NCI-H187 treated with DMSO at 0.1 percent for 48 hours (cell line): ENCODE measurements around the gene ESPN.
A peak's percentile ranks its signal among the peaks of the same experiment; 100 is the strongest.
"Not testable (repeated sequence)": the region's sequence is repeated elsewhere in the genome, so short reads cannot be mapped to it uniquely, and the experiment has no call there.

Source experiments
- DNase-seq: peaks from one replicate; lab custom pipeline; 2025; lab: John Stamatoyannopoulos, UW

ESPN gene

DNA sequence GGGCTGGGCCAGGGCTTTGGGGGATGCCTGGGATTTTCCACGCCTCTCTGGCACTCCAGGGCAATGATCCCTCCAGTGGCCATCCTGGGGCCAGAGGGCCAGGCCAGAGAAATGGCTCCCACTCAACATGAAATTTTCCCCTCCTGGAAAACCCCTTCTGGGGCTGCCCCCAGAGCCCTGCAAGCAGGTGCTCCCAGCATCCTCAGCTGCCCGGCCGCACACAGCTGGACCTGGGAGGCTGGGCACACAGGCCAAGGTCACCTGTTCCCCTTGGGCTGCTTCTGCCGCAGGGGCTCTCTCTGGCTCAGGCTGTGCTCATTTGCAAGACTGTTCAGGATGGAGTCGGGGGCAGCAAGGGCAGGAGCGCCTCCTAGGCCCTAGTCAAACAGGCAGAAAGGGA is 3.9 kb downstream of the ESPN start:
- not testable (repeated sequence) for DNase-seq

DNA sequence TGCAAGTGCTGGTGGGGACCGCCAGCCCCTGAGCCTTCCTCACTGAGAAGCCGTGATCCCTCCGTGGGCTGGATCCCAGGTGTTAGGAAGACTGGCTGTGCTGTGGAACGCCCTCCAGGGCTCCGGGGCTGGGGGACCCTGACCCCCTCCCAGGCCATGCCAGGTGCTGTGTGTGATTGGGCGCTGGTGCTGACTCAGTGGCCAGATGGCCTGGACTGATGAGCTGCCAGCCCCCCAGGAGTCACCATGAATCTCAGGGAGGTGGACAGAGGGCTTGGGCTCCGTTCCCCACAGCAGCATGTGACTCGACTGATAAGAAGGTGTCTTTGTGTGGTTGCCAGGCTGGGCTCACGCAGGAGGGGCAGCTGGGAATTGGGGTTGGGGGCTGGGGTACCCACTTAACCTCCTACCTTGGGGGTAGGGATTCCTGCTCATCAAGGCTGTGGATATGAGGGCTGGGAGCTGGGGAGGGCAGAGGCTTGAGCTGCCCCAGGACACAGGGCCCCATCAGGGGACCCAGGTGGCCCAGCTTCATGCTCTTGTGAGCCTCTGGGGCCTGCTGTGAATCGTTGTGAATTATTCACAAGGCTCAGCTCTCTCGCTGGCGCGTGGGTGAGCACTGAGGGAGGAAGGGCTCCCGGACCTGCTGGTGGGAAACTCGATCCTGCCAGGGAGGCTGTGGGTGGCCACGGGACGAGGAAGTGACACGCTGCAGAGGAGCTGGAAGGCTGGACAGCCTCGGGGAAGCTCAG is 5.3 kb downstream of the ESPN start:
- not testable (repeated sequence) for DNase-seq

DNA sequence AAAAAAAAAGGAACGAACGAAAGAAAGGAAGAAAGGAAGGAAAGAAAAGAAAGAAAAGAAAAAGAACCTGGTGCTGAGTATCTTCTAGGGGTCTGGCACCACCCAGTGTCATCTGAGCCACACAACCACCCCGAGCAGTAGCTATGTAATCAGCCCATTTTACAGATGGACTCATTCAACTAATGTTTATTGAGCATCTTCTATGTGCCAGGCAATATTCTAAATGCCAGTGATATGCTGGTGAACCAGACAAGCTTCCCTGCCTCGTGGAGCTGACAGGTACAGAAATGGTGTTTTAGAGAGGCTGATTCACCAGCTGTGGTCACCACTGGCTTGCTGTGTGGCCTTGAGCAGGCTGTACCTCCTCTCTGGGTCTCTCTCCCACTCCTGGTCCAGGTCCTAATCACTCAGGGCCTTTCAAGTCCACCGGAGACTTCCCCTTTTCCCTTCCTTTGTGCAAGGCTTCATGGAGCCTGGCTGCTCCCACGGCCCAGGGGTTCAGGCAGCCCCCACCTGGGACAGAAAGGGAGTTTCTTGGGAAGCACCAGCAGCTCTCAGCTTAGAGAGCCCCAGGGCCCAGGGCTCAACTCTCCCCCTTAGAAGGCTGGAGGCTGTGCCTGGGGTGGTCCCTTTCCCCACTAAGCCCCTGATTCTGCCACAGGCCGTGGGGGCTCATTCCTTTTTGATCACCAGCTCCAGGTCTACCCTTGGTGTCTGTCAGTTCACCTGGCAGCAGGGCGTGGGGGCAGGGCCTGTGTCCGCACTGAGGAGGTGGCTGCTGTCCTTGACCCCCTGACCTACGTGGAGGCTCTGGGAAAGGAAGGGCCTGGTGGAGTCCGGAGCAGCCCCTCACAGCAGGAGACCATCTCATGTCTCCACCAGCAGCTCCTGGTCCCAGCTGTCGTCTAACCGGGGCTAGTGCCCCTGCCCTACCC is 7.3 kb downstream of the ESPN start:
- not testable (repeated sequence) for DNase-seq

DNA sequence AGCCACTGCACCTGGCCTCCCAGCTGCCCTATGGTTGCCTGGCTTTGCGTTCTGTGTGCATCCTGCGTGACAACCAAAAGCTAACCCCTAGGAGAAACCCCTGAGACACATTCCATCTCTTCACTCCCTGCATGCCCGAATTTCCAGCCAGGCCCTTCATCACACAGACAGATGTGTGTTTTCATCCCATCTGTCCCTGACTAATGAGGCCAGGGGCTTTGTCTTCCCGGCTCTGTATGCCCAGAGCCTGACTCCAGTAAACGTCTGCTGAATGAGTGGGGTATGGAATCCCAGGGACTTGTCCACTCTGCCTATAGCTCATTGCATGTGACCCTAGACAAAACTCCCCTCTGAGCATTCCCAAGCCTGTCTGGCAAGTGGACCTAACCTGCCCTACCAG is 9.6 kb downstream of the ESPN start:
- no peak for DNase-seq

DNA sequence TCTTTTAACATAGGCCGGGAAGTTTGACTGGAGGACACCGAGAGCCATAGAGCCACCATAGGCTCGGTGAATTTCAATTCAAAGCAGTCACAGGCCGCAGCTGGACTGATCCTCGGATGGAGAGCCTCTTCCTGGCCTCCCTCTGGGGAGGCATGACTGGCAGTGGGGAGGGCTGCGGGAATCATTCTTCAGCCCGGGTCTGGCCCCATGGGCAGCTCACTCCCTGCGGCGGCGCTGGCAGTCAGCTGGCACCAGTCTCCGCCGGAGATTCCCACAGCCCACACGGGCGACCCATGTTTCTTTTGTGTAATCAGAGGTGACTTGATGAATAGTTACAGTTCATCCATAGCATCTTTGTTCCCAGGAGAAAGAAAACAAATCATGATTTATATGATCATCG is 10.6 kb downstream of the ESPN start:
- DNase-seq: no peak

DNA sequence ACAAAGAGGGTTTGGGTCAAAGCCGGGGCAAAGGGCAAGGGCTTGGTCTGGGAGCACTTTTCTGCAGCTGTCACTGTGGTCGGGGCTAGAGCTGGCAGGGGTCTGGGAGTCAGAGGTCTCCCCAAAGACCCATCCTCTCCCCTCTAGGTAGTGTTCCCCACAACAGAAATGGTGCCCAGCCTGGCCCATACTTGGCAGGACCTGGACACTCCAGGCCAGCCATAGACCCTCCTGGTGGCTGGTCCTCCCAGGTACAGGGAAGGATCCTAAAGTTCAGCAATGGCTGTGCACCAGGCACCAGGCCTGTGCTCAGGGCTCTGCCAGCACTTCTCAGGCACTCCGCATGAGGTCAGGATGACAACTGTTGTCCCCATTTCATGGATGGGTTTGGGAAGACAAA is 11.0 kb downstream of the ESPN start:
- DNase-seq: no peak

DNA sequence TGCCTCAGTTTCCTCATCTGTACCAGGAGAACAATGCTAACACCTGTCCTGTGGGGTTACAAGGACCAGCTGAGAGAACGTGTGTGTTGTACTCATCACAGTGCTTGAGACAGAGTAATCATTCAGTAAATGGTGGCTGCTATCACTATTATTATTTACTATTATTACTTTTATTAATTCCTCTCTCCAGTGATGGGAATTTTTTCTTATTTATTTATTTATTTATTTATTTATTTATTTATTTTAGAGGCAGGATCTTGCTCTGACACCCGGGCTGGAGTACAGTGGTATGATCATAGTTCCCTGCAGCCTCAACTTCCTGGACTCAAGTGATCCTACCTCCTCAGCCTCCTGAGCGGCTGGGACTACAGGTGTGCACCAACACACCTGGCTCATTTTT is 11.7 kb downstream of the ESPN start:
- not testable (repeated sequence) for DNase-seq

DNA sequence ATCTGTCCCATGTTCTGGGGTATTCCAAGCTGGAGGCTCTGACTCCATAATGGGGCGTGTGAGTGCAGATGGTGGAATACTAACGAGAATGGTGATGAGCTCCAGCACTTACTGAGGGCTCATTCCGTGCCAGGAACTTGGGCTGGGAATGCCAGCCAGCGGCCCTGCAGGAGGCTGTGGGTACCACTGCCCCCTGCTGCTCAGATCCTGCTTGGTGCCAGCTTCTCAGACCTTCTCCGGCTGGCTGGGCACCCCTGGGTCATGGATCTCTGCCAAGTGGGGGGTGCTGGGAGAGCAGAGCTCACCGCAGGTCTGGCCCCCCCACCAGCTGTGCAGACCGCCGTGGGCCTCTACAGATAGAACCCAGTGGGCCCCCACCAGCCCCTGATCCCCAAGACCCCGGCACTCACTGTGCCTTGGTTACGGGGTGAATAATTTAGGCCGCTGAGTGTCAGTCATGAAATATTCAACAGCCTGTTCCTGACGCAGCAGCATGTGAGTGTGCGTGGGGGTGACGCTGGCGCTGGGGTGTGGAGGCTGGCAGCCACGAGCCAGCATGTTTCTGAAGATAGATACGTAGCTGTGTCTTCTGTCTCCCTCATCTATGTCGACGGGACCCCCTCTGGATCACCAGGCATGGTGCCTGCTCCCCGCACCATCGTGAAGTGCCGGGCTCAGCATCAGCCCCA is 12.6 kb downstream of the ESPN start:
- not testable (repeated sequence) for DNase-seq

DNA sequence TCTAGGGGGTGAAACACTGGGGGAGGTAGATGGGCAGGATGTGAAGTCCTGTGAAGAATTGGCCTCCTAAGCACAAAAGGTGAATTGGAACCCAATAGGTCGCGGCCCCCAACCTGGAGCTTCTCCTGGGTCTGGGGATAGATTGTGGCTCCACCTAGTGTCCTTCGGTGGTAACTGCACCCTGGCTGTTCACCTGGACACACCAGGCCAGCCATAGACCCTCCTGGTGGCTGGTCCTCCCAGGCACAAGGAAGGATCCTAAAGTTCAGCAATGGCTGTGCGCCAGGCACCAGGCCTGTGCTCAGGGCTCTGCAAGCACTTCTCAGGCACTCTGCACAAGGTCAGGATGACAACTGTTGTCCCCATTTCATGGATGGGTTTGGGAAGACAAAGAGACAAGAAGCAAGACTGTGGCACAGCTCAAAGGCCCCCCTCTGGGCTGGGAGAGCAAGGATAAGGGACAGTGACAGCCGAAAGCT is 13.5 kb downstream of the ESPN start:
- peak; percentile 54 for DNase-seq

DNA sequence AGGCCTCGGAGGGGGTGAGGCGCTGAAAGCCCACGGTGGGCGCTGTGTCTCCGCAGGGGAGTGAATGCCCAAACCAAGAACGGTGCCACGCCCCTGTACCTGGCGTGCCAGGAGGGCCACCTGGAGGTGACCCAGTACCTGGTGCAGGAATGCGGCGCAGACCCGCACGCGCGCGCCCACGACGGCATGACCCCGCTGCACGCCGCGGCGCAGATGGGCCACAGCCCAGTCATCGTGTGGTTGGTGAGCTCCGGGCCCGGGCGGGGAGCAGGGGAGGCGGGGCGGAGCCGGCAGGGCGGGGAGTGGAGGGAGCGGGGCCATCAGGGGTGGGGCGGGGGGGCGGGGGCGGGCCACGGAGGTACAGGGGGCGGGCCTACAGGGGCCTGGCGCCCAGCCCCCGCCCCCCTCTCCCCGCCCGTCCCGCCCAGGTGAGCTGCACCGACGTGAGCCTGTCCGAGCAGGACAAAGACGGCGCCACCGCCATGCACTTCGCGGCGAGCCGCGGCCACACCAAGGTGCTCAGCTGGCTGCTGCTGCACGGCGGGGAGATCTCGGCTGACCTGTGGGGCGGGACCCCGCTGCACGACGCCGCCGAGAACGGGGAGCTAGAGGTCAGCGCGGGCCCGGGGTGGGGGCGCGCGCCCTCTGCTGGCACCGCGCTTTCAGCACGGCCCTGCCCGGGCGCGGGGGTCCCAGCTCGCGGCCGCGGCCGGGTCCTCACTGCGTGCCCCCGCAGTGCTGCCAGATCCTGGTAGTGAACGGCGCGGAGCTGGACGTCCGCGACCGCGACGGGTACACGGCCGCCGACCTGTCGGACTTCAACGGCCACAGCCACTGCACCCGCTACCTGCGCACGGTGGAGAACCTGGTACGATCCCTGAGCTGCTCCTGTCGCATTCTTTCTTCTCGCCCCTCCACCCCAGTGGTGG is 15.9 kb downstream of the ESPN start:
- DNase-seq: no peak

DNA sequence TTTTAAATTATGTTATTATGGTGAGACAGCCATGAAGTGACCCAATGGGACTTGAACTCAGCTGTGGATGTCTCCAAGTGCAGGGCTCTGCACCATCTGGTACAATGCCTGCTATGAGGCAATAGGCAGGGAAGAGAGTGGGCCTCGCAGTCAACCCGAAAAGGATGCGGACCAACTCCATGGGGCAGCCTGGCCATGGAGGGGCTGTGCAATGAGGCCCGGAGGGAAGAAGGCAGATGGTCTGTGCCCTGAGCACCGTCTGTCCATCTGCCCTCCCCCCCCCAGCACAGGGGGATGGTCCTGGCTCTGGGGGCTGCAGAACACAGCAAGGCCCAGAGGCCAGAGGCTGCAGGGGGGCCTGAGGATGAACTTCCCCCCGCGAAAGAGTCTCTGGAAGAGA is 17.0 kb downstream of the ESPN start:
- no peak for DNase-seq

DNA sequence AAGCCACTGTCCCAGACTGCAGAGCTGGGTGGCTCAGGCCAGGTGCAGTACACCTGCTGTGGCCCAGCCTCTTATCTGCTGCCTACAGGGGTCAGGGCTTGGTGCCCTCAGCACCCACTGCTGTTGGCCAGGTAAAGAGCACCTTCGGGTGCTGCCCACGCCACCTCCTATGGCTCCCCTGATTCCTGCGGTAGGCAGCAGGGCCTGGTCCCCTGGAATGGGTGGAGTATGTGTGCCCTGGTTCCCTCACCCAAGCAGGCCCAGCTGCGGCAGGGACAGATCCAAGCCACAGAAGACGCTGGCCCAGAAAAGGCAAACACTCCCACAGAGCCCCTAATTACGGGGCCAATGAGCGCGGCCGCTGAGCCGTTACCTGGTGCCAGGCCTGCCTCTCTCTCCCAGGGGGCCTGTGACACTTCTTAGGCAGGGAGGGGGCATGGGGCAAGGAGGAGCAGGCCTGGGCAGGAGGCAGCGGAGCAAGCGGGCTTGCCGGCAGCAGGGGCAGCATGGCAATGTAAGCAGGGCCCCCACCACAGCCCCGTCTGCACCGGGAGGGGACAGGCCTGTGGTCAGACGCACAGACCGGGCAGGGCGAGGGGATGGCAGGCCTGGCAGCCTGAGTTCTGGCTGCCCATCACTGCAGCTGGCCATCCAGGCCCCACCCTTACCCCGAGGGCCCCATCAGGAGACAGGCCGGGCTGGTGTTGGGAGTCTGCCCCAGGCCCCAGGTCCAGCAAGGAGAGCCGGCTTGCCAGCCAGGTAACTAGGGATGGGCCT is 19.0 kb downstream of the ESPN start:
- no peak for DNase-seq

DNA sequence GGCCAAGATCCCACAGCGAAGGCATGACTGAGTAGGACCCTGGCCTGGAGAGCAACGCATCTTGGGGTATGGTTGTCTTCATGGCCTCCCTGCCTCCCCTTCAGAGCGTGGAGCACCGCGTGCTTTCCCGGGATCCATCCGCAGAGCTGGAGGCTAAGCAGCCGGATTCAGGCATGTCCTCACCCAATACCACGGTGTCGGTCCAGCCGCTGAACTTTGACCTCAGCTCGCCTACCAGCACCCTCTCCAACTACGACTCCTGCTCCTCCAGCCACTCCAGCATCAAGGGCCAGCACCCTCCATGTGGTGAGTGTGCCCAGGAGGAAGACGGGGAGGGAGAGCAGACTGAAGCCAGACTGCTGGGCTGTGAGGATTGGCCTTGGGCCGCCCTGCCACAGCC is 19.8 kb downstream of the ESPN start:
- no peak for DNase-seq

DNA sequence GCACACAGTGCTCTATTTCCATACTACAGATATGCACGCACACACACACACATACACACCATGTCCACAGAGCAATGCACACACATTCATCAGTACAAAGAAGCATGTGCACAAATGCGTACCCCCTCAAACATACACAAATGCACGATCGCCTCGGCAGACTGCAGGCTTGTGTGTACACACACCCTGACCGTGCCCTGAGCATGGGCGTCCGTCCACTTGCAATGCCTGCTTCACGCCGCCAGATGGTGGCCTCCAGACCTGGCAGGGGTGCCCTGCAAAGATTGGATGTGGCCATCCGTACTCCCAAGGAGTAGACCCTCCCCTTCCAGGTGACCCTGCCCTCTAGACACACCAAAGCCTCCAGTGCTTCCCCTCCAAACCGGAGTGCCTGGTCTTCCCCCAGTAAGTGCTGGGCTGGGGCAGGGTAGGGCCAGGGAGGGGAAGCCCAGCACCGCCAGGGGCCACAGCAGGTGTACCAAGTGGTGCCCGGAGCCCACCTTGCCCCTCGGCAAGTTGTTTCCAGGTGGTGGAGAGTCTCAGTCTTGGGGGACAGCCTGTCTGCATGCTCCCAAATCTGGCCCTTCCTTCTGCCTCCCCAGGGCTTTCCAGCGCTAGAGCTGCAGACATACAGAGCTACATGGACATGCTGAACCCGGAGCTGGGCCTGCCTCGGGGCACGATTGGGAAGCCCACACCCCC is 20.6 kb downstream of the ESPN start:
- DNase-seq: no peak

DNA sequence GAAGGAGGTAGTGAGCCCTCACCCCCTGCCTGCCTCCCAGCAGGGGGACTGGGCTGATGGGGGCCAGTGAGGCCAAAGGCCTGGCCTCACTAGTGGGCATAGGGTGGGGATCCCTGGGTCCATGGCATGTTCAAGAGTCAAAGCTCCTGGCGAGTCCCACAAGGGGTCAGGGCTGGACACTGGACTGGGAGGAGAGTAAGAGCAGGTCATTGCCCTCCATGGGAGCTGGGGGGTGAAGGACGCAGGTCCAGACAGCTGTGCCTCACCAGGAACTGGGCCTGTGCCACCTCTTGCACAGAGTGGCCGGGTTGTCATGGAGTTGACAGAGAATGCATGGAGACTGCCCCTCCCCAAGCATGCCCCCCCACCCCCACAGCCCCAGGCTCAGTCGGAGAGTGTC is 21.4 kb downstream of the ESPN start:
- DNase-seq: not testable (repeated sequence)

DNA sequence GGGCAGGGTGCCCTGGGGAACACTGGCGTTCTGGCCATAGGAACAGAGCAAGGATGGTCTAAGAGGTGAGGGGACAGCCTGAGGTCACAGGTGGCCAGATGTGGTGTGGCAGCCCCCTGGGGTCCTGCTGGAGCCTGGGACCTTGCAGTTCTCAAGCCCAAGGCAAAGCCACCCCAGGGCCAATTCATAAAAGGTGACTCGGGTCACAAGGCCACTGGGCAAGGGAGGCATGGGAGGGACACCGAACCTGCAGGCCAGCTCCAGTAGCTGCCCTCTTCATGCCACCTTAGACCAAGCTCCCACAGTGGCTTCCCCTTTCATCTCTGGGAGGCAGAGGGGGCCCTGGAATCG is 22.1 kb downstream of the ESPN start:
- DNase-seq: no peak

DNA sequence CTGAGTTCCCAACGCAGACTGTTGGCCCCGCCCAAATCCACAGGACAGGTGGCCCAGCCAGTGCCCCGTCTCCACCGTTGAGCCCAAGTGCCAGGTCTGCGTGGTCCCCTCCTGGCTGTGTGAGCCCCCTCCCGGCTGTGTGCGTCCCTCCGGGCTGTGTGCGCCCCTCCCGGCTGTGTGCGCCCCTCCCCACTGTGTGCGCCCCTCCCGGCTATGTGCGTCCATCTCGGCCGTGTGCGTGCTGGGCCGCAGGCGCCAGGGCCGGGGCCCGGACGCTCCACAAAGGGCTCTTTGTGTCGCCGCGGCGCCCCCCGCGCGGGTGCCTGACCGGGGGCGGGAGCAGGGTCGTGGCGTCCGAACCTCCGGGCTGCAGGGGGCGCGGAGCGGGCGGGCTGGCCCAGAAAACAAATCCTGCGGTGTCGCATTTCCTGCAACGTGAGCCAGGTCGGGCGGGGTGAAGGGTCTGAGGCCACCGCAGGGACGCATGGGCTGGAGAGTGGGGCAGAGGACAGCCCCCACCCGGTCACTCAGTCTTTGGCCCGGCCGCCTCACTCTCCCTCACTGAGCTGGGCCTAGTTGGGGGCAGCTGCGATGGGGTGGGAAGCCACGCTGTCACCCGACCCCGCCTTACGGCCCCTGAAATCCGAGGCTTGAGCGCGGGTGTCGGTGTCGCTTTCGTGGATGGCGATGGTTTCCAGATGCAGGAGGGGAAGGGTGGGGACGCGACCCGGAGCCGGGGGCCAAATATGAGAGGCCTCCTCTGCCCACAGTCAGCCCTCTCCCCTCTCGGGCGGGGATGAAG is 22.6 kb downstream of the ESPN start:
- DNase-seq: no peak

DNA sequence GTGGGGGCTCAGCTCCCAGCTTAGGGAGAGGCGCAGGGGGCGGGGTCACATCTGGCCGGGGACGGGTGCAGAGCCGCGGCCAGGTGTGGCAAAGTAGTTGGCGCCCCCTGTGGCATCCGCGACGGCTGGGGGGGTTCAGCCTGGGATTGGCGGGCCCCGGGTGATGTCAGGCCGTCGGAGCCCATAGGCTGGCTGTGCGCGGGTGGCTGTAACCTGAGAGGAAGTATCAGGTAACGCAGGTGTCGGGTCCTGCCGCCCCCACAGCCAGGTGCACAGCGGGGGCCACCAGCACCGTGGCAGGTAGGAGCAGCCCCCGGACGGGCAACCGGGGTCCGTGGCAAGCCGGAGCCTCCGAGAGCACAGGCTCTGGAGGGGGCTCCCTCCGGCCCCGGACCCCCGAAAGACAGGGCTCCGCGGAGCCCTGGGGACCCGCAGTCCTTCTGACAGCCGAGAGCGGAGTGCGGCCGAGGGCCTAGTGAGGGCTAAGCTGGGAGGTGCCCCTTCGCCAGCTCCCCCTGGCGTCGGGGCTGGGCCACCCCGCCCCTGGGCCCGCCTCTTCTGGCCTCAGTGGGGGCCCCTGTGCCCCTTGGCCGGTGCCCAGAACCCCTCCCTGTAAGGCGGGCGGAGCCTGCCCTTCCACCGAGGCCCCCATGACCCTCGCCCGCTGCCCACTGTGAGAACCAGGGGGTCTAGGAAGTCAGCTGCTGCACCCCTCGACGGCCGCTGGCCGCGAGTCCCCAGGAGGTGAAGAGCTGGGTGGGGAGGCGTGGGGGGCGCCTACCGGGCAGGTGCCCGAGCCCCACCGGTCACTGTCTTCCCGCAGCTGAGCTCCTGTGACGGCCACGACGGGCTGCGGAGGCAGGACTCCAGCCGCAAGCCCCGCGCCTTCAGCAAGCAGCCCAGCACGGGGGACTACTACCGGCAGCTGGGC is 23.5 kb downstream of the ESPN start:
- no peak for DNase-seq
